Measurements from ENCODE around the gene EFS.

Gene EFS

GRCh38 chr14:23411563-23412525 is 46.9 kb upstream of the EFS start:
- H4K20me1 ChIP-seq (ENCODE audit: insufficient read depth, low read length): no peaks in the 10 kb centered on the region; the same call in 1 of the 2 replicates
- peaks cover 18% of the 10 kb centered on the region for H3K27me3 ChIP-seq (ENCODE audit: insufficient read depth, low read length, poor library complexity)
- TF ChIP-seq EZH2 (IDR thresholded peaks at IDR 0.05; ENCODE audit: borderline replicate concordance, low read depth, low read length, severe bottlenecking) (no peak), CTCF (IDR thresholded peaks at IDR 0.05; ENCODE audit: borderline replicate concordance, extremely low read depth, low read length, poor library complexity, severe bottlenecking) (no peak)
- no peaks in the 10 kb centered on the region for H3K4me1 ChIP-seq (ENCODE audit: insufficient read depth, low read length)
- ATAC-seq (ENCODE audit: insufficient read depth, low read depth) (no peak), DNase-seq (no peak)
- no peaks in the 10 kb centered on the region for H3K79me2 ChIP-seq (ENCODE audit: insufficient read depth, low read length)
- H3K27ac ChIP-seq (ENCODE audit: low read length): no peak overlapping the region
- no peak overlapping the region for H3K4me3 ChIP-seq (ENCODE audit: low read depth in 1 of 2, low read length in 2 of 2)
- H3K9me3 ChIP-seq (ENCODE audit: insufficient read depth, low read length, severe bottlenecking): no peaks in the 10 kb centered on the region
- no peak overlapping the region for H3K4me2 ChIP-seq (ENCODE audit: insufficient read depth, low read length)
- no peaks in the 10 kb centered on the region for H3K36me3 ChIP-seq (ENCODE audit: insufficient read depth, low read length)
- H2AFZ ChIP-seq (ENCODE audit: low read depth, low read length): no peak overlapping the region
- H3K9ac ChIP-seq (ENCODE audit: low read depth, low read length): no peak overlapping the region

- no peak for ATAC-seq (ENCODE audit: insufficient read depth, low read depth)
Observed at GRCh38 chr14:23409966-23410635, 45.1 kb upstream of the EFS start.

GRCh38 chr14:23409475-23409874 is 44.5 kb upstream of the EFS start:
- TF ChIP-seq EZH2 (IDR thresholded peaks at IDR 0.05; ENCODE audit: borderline replicate concordance, low read depth, low read length, severe bottlenecking): no peak
- no peak for TF ChIP-seq CTCF (IDR thresholded peaks at IDR 0.05; ENCODE audit: borderline replicate concordance, extremely low read depth, low read length, poor library complexity, severe bottlenecking)
- no peak for DNase-seq
- Histone ChIP-seq H3K4me2 (ENCODE audit: insufficient read depth, low read length) (no peak overlapping the region), H3K4me3 (ENCODE audit: low read depth in 1 of 2, low read length in 2 of 2) (no peak overlapping the region), H3K9me3 (ENCODE audit: insufficient read depth, low read length, severe bottlenecking) (no peaks in the 10 kb centered on the region), H3K36me3 (ENCODE audit: insufficient read depth, low read length) (no peaks in the 10 kb centered on the region), H2AFZ (ENCODE audit: low read depth, low read length) (no peak overlapping the region), H3K79me2 (ENCODE audit: insufficient read depth, low read length) (no peaks in the 10 kb centered on the region), H3K4me1 (ENCODE audit: insufficient read depth, low read length) (no peaks in the 10 kb centered on the region), H3K9ac (ENCODE audit: low read depth, low read length) (no peak overlapping the region), H4K20me1 (ENCODE audit: insufficient read depth, low read length) (no peaks in the 10 kb centered on the region; the same call in 1 of the 2 replicates), H3K27ac (ENCODE audit: low read length) (no peak overlapping the region), H3K27me3 (ENCODE audit: insufficient read depth, low read length, poor library complexity) (peaks cover 21% of the 10 kb centered on the region)
- ATAC-seq (ENCODE audit: insufficient read depth, low read depth): no peak

More at GRCh38 chr14:23409966-23410635, 45.1 kb upstream of the EFS start:
- no peaks in the 10 kb centered on the region for H3K4me1 ChIP-seq (ENCODE audit: insufficient read depth, low read length)
- H3K27me3 ChIP-seq (ENCODE audit: insufficient read depth, low read length, poor library complexity): peaks cover 18% of the 10 kb centered on the region
- no peaks in the 10 kb centered on the region for H3K79me2 ChIP-seq (ENCODE audit: insufficient read depth, low read length)
- no peak for DNase-seq
- H3K4me3 ChIP-seq (ENCODE audit: low read depth in 1 of 2, low read length in 2 of 2): no peak overlapping the region
- no peak overlapping the region for H3K9ac ChIP-seq (ENCODE audit: low read depth, low read length)
- no peaks in the 10 kb centered on the region for H3K9me3 ChIP-seq (ENCODE audit: insufficient read depth, low read length, severe bottlenecking)
- no peak overlapping the region for H3K27ac ChIP-seq (ENCODE audit: low read length)
- TF ChIP-seq EZH2 (IDR thresholded peaks at IDR 0.05; ENCODE audit: borderline replicate concordance, low read depth, low read length, severe bottlenecking) (no peak), CTCF (IDR thresholded peaks at IDR 0.05; ENCODE audit: borderline replicate concordance, extremely low read depth, low read length, poor library complexity, severe bottlenecking) (no peak)
- no peaks in the 10 kb centered on the region; the same call in 1 of the 2 replicates for H4K20me1 ChIP-seq (ENCODE audit: insufficient read depth, low read length)
- H2AFZ ChIP-seq (ENCODE audit: low read depth, low read length): no peak overlapping the region
- no peaks in the 10 kb centered on the region for H3K36me3 ChIP-seq (ENCODE audit: insufficient read depth, low read length)
- H3K4me2 ChIP-seq (ENCODE audit: insufficient read depth, low read length): no peak overlapping the region
